GM20431 (cell line): Measurements from ENCODE around the gene CARMIL1.

ENCODE experiments used
- in situ Hi-C: fragments of 300-500 bp; cut with MseI, MboI; formaldehyde crosslinking; loops from one replicate; pipeline ENCODE4 v1.15.0; 2020; ENCODE audit warnings: low sequenced_read_pairs; ENCODE audit not compliant: unreplicated experiment

CARMIL1 gene

GRCh38 chr6:25535632-25536225, 256.6 kb downstream of the CARMIL1 start:
- in situ Hi-C loops: no loop called here

- in situ Hi-C loops: no loop called here
These were observed 257.6 kb downstream of the CARMIL1 start for GRCh38 chr6:25536781-25537180.

GRCh38 chr6:25537349-25538018, 258.3 kb downstream of the CARMIL1 start:
- in situ Hi-C loops: no loop called here

DNA sequence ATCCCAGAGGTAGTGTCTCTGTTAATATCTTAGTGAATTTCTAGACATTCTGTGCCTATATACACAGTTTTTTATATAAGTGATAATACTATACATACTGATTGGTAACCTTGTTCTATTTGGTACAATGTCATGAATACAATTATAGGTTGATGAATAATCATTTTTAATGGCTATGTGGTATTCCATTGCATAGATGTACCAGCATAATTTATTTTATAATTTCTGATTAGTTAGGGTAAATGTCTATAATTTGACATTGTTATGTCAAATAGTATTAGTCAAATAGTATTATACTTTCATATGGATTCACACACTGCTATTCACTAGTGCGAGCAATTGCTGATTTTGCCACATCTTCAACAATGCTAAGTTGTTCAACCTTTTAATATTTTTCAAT, 262.1 kb downstream of the CARMIL1 start:
- in situ Hi-C loops: no loop called here

GRCh38 chr6:25542984-25543910, 264.1 kb downstream of the CARMIL1 start:
- in situ Hi-C loops: no loop called here

GRCh38 chr6:25544833-25545232, 265.7 kb downstream of the CARMIL1 start:
- in situ Hi-C loops: no loop called here

GRCh38 chr6:25547797-25548196, 268.6 kb downstream of the CARMIL1 start:
- in situ Hi-C loops: no loop called here

DNA sequence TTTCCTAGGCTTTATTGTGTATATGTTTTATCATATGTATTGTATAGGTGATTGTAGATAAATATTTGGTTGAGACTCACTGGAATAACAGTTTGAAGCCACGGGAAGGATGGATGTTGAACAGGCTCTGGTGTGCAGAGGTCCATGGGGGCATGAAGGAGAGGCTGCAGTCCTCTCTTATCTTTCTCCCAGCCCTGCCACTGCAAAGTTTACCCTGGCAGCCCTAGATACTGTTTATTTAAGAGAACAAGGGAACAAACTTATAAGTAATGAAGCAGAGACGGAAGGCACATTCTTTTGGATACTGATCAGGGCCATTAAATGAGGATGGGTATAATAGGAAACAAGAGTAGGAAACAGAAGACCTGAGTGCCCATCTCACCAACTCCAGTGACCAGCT, 269.3 kb downstream of the CARMIL1 start:
- in situ Hi-C loops: no loop called here

GRCh38 chr6:25550631-25551030, 271.5 kb downstream of the CARMIL1 start:
- in situ Hi-C loops: no loop called here

GRCh38 chr6:25553502-25553901, 274.3 kb downstream of the CARMIL1 start:
- in situ Hi-C loops: no loop called here

GRCh38 chr6:25555188-25555587, 276.0 kb downstream of the CARMIL1 start:
- in situ Hi-C loops: no loop called here

GRCh38 chr6:25556516-25556915, 277.3 kb downstream of the CARMIL1 start:
- in situ Hi-C loops: no loop called here

GRCh38 chr6:25558155-25558817, 279.1 kb downstream of the CARMIL1 start:
- in situ Hi-C loops: no loop called here

GRCh38 chr6:25560865-25561264, 281.7 kb downstream of the CARMIL1 start:
- in situ Hi-C loops: no loop called here

GRCh38 chr6:25564943-25565342, 285.8 kb downstream of the CARMIL1 start:
- in situ Hi-C loops: no loop called here

- in situ Hi-C loops: no loop called here
These were observed 291.4 kb downstream of the CARMIL1 start for GRCh38 chr6:25570578-25570977.

DNA sequence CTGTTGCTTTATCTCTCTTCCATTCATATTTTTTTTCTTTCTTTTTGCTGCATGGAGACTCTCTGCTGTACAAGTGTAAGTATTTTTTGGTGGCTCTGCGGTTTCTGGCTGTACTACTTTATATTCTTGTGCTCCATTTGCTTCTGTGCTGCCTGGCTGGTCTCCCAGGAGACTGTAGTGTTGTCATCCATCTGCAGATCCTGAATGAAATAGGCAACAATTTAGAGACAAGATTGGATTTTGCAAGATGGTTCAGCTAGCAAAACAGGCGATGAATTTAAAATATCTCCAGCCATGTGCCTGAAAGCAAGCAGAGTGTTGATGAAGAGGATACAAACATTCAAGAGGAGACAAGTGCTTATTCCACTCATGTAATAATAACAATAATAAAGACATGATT, 297.7 kb downstream of the CARMIL1 start:
- in situ Hi-C loops: no loop called here

- in situ Hi-C loops: no loop called here
These were observed 299.4 kb downstream of the CARMIL1 start for GRCh38 chr6:25578538-25578937.

GRCh38 chr6:25579391-25579883, 300.3 kb downstream of the CARMIL1 start:
- in situ Hi-C loops: no loop called here

- in situ Hi-C loops: no loop called here
These were observed 300.8 kb downstream of the CARMIL1 start for GRCh38 chr6:25579902-25580495.
